ENCODE data around the gene UCP3. TPM values are rescaled to one million over a fixed set of nuclear protein-coding genes. Genes with fewer than 3 reads are reported as not detected.

UCP3 gene
- total and polyA plus RNA-seq, 10 of the 15 experiments (the other 5 are each of a cell fraction or from before 2014, with no cell fraction given): 0.02 to 1.9 (median 0.94) TPM

DNA sequence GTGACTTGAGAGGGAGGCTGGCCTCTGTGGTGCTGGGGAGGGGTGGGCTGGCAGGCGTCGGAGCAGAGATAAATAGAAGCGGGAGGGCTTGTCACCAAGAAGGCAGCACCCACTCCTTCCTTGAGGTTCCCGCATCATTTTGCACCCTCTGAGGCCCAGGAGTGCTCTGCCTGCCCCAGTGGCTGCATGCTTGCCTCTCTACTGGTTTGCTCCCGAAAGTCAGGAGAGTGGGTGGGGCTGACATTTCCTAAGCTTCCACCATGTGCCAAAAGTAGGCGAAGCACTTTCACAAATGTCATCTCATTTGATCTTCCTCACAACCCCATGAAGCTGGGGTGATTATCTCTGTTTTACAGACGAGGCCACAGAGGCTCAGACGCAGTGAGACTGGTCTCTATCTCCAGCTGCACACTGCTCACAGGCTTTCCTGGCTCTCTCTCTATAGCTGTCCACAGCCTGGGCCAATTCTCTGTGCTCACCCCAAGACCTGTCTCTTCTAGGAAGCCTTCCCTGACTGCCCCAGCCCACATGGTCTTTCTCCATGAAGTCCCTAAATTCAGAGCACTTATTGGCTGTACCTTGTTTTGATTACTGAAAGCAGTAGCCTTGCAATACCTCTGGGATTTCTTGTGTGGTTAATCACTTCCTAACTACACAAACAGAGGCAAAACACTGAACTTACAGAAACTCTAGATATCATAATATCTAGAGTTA lies 2.6 kb upstream of the UCP3 start (continued):
- TF ChIP-seq, protein P1, sequence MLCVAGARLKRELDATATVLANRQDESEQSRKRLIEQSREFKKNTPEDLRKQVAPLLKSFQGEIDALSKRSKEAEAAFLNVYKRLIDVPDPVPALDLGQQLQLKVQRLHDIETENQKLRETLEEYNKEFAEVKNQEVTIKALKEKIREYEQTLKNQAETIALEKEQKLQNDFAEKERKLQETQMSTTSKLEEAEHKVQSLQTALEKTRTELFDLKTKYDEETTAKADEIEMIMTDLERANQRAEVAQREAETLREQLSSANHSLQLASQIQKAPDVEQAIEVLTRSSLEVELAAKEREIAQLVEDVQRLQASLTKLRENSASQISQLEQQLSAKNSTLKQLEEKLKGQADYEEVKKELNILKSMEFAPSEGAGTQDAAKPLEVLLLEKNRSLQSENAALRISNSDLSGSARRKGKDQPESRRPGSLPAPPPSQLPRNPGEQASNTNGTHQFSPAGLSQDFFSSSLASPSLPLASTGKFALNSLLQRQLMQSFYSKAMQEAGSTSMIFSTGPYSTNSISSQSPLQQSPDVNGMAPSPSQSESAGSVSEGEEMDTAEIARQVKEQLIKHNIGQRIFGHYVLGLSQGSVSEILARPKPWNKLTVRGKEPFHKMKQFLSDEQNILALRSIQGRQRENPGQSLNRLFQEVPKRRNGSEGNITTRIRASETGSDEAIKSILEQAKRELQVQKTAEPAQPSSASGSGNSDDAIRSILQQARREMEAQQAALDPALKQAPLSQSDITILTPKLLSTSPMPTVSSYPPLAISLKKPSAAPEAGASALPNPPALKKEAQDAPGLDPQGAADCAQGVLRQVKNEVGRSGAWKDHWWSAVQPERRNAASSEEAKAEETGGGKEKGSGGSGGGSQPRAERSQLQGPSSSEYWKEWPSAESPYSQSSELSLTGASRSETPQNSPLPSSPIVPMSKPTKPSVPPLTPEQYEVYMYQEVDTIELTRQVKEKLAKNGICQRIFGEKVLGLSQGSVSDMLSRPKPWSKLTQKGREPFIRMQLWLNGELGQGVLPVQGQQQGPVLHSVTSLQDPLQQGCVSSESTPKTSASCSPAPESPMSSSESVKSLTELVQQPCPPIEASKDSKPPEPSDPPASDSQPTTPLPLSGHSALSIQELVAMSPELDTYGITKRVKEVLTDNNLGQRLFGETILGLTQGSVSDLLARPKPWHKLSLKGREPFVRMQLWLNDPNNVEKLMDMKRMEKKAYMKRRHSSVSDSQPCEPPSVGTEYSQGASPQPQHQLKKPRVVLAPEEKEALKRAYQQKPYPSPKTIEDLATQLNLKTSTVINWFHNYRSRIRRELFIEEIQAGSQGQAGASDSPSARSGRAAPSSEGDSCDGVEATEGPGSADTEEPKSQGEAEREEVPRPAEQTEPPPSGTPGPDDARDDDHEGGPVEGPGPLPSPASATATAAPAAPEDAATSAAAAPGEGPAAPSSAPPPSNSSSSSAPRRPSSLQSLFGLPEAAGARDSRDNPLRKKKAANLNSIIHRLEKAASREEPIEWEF (IDR thresholded peaks at IDR 0.05; ENCODE audit: insufficient replicate concordance, low read depth, low read length): peak; percentile 55
- TF ChIP-seq BHLHE40 (IDR thresholded peaks at IDR 0.05; ENCODE audit: borderline replicate concordance in 1 of 2, low read depth in 2 of 2, low read length in 1 of 2) (no peak), CREB1 (IDR thresholded peaks at IDR 0.05; ENCODE audit: low read depth) (0 out of 2 replicates have a peak, but pooled peaks have one; percentile 18), IKZF1 (conservative IDR thresholded peaks at IDR 0.05) (peak; percentile 57; the same call in 1 of the 2 replicates), IKZF2 (IDR thresholded peaks at IDR 0.05) (peak; percentile 66 to 73), ETV6 (conservative IDR thresholded peaks at IDR 0.05 in 1 of 2, IDR thresholded peaks at IDR 0.05 in 1 of 2; ENCODE audit: borderline replicate concordance in 1 of 2, low read depth in 1 of 2) (peak in 1 of 2 experiments; percentile 53; a peak in 1 of 4 replicates), CHD2 (IDR thresholded peaks at IDR 0.05; ENCODE audit: borderline replicate concordance, low read depth, low read length) (0 out of 2 replicates have a peak, but pooled peaks have one; percentile 16), CBFB (IDR thresholded peaks at IDR 0.05; ENCODE audit: low read depth) (peak; percentile 59), PAX5 (IDR thresholded peaks at IDR 0.05; ENCODE audit: borderline replicate concordance, low read depth, low read length) (0 out of 2 replicates have a peak, but pooled peaks have one; percentile 30), EED (IDR thresholded peaks at IDR 0.05; ENCODE audit: low read depth) (peak; percentile 81), SMAD5 (IDR thresholded peaks at IDR 0.05; ENCODE audit: low read depth) (no peak), EP300 (IDR thresholded peaks at IDR 0.05; ENCODE audit: borderline replicate concordance in 1 of 2, control insufficient read depth in 1 of 2, low read depth in 2 of 2, low read length in 2 of 2) (peak; percentile 63 to 94; a peak in 3 of 4 replicates), ASH2L (IDR thresholded peaks at IDR 0.05; ENCODE audit: borderline replicate concordance, low read depth) (no peak), HDAC6 (IDR thresholded peaks at IDR 0.05; ENCODE audit: unreplicated experiment) (no peak), JUNB (IDR thresholded peaks at IDR 0.05) (peak; percentile 83), RAD51 (IDR thresholded peaks at IDR 0.05) (0 out of 2 replicates have a peak, but pooled peaks have one; percentile 16)
- TF ChIP-seq, protein P2, sequence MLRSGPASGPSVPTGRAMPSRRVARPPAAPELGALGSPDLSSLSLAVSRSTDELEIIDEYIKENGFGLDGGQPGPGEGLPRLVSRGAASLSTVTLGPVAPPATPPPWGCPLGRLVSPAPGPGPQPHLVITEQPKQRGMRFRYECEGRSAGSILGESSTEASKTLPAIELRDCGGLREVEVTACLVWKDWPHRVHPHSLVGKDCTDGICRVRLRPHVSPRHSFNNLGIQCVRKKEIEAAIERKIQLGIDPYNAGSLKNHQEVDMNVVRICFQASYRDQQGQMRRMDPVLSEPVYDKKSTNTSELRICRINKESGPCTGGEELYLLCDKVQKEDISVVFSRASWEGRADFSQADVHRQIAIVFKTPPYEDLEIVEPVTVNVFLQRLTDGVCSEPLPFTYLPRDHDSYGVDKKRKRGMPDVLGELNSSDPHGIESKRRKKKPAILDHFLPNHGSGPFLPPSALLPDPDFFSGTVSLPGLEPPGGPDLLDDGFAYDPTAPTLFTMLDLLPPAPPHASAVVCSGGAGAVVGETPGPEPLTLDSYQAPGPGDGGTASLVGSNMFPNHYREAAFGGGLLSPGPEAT (IDR thresholded peaks at IDR 0.05; ENCODE audit: low read depth): no peak; the same call in 1 of the 2 replicates
- TF ChIP-seq, protein P3, sequence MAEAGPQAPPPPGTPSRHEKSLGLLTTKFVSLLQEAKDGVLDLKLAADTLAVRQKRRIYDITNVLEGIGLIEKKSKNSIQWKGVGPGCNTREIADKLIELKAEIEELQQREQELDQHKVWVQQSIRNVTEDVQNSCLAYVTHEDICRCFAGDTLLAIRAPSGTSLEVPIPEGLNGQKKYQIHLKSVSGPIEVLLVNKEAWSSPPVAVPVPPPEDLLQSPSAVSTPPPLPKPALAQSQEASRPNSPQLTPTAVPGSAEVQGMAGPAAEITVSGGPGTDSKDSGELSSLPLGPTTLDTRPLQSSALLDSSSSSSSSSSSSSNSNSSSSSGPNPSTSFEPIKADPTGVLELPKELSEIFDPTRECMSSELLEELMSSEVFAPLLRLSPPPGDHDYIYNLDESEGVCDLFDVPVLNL (IDR thresholded peaks at IDR 0.05; ENCODE audit: low read depth, low read length): no peak

Data from GM12878 (cell line).